ENCODE results near the gene MARK3. TPM values are rescaled to one million over a fixed set of nuclear protein-coding genes. Genes with fewer than 3 reads are reported as not detected.

Gene MARK3
- total RNA-seq, result 100 to 1,000 TPM in 3 of 4 donors, 10 to 100 TPM in 1; 78.8 to 133 (median 121) TPM

- ATAC-seq (ENCODE audit: low FRiP score) (peak; percentile 94), DNase-seq (ENCODE audit: low spot score) (peak; percentile 93)
- no peak for TF ChIP-seq CTCF (IDR thresholded peaks at IDR 0.05)
Observed at GRCh38 chr14:103385152-103385928, at the start of gene MARK3. MARK3 (plus strand) TSS chr14:103385415; CDS start chr14:103386030, 615 bp downstream.

- ATAC-seq (ENCODE audit: low FRiP score) (no peak), DNase-seq (ENCODE audit: low spot score) (no peak)
- TF ChIP-seq CTCF (IDR thresholded peaks at IDR 0.05), result no peak
Observed at GRCh38 chr14:103336191-103336590, 49.0 kb upstream of the MARK3 start.

GRCh38 chr14:103337794-103338193 is 47.4 kb upstream of the MARK3 start:
- TF ChIP-seq CTCF (IDR thresholded peaks at IDR 0.05), result no peak
- no peak for DNase-seq (ENCODE audit: low spot score)
- ATAC-seq (ENCODE audit: low FRiP score), result no peak

- no peak for DNase-seq (ENCODE audit: low spot score)
- no peak for TF ChIP-seq CTCF (IDR thresholded peaks at IDR 0.05)
- ATAC-seq (ENCODE audit: low FRiP score), result no peak
Observed at GRCh38 chr14:103339561-103339960, 45.7 kb upstream of the MARK3 start.

GRCh38 chr14:103340480-103341212 is 44.6 kb upstream of the MARK3 start:
- DNase-seq (ENCODE audit: low spot score) (no peak), ATAC-seq (ENCODE audit: low FRiP score) (no peak)
- no peak for TF ChIP-seq CTCF (IDR thresholded peaks at IDR 0.05)

GRCh38 chr14:103341250-103342129 is 43.7 kb upstream of the MARK3 start:
- no peak for TF ChIP-seq CTCF (IDR thresholded peaks at IDR 0.05)
- no peak for ATAC-seq (ENCODE audit: low FRiP score)
- DNase-seq (ENCODE audit: low spot score), result no peak

Data from omental fat pad (tissue), 4 donors.